ENCODE results near the gene PKD2L2. TPM values are rescaled to one million over a fixed set of nuclear protein-coding genes. Genes with fewer than 3 reads are reported as not detected.

PKD2L2 gene
- total and polyA plus RNA-seq, 8 donors = 0.05 to 0.23 TPM; not detected in 6

GRCh38 chr5:137870647-137871339, 18.5 kb upstream of the PKD2L2 start:
- no peaks in the 10 kb centered on the region for H3K4me1 ChIP-seq
- H3K27me3 ChIP-seq = no peaks in the 10 kb centered on the region
- DNase-seq = no peak
- no peak for ATAC-seq
- TF ChIP-seq, protein P1, sequence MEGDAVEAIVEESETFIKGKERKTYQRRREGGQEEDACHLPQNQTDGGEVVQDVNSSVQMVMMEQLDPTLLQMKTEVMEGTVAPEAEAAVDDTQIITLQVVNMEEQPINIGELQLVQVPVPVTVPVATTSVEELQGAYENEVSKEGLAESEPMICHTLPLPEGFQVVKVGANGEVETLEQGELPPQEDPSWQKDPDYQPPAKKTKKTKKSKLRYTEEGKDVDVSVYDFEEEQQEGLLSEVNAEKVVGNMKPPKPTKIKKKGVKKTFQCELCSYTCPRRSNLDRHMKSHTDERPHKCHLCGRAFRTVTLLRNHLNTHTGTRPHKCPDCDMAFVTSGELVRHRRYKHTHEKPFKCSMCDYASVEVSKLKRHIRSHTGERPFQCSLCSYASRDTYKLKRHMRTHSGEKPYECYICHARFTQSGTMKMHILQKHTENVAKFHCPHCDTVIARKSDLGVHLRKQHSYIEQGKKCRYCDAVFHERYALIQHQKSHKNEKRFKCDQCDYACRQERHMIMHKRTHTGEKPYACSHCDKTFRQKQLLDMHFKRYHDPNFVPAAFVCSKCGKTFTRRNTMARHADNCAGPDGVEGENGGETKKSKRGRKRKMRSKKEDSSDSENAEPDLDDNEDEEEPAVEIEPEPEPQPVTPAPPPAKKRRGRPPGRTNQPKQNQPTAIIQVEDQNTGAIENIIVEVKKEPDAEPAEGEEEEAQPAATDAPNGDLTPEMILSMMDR (IDR thresholded peaks at IDR 0.05) = no peak
- 90 to 93% methylated on average over 7 of the region's 7 CpGs for WGBS, 2 donors
- no peak overlapping the region for H3K4me3 ChIP-seq
- no peak for FAIRE-seq
- no peak overlapping the region for H3K27ac ChIP-seq
- no peaks in the 10 kb centered on the region for H3K9me3 ChIP-seq
- H3K36me3 ChIP-seq = no peaks in the 10 kb centered on the region
- intact Hi-C loops (cut with DNase I) = no loop called here

GRCh38 chr5:137871571-137871970, 17.7 kb upstream of the PKD2L2 start:
- Histone ChIP-seq H3K27me3 (no peaks in the 10 kb centered on the region), H3K36me3 (no peaks in the 10 kb centered on the region), H3K4me1 (no peaks in the 10 kb centered on the region), H3K27ac (no peak overlapping the region), H3K4me3 (no peak overlapping the region), H3K9me3 (no peaks in the 10 kb centered on the region)
- WGBS, 2 donors = 91 to 92% methylated on average over 3 of the region's 3 CpGs
- FAIRE-seq (no peak), DNase-seq (no peak), ATAC-seq (no peak)
- TF ChIP-seq, protein P1 (IDR thresholded peaks at IDR 0.05) = no peak
- intact Hi-C loops (cut with DNase I) = no loop called here

GRCh38 chr5:137872466-137872865, 16.8 kb upstream of the PKD2L2 start:
- H3K4me3 ChIP-seq = no peak overlapping the region
- H3K36me3 ChIP-seq = no peaks in the 10 kb centered on the region
- TF ChIP-seq, protein P1 (IDR thresholded peaks at IDR 0.05) = no peak
- no peaks in the 10 kb centered on the region for H3K9me3 ChIP-seq
- intact Hi-C loops (cut with DNase I) = no loop called here
- no peak for DNase-seq
- no peak for ATAC-seq
- no peaks in the 10 kb centered on the region for H3K27me3 ChIP-seq
- H3K27ac ChIP-seq = no peak overlapping the region
- WGBS, 2 donors = 80 to 81% methylated on average over 3 of the region's 3 CpGs
- FAIRE-seq = no peak
- no peaks in the 10 kb centered on the region for H3K4me1 ChIP-seq

GRCh38 chr5:137876101-137876500, 13.2 kb upstream of the PKD2L2 start:
- intact Hi-C loops (cut with DNase I) = no loop called here
- no peak overlapping the region for H3K27ac ChIP-seq
- FAIRE-seq = no peak
- H3K9me3 ChIP-seq = no peaks in the 10 kb centered on the region
- ATAC-seq = no peak
- DNase-seq = no peak
- no peaks in the 10 kb centered on the region for H3K4me1 ChIP-seq
- no peak overlapping the region for H3K4me3 ChIP-seq
- H3K27me3 ChIP-seq = no peaks in the 10 kb centered on the region
- H3K36me3 ChIP-seq = no peaks in the 10 kb centered on the region
- TF ChIP-seq, protein P1 (IDR thresholded peaks at IDR 0.05) = no peak

- H3K36me3 ChIP-seq = no peaks in the 10 kb centered on the region
- ATAC-seq (no peak), FAIRE-seq (no peak), DNase-seq (no peak)
- no peaks in the 10 kb centered on the region for H3K9me3 ChIP-seq
- TF ChIP-seq, protein P1 (IDR thresholded peaks at IDR 0.05) = no peak
- intact Hi-C loops (cut with DNase I) = no loop called here
- no peak overlapping the region for H3K4me3 ChIP-seq
- no peaks in the 10 kb centered on the region for H3K27me3 ChIP-seq
- no peak overlapping the region for H3K27ac ChIP-seq
- no peaks in the 10 kb centered on the region for H3K4me1 ChIP-seq
- 62 to 66% methylated on average over 1 of the region's 1 CpG for WGBS, 2 donors
These were observed 8.9 kb upstream of the PKD2L2 start for GRCh38 chr5:137880313-137880712.
